Measurements from ENCODE around the gene TIRAP.
"Not testable (repeated sequence)": the region's sequence is repeated elsewhere in the genome, so short reads cannot be mapped to it uniquely, and the experiment has no call there.

TIRAP gene

GRCh38 chr11:126288237-126288636 is 5.3 kb downstream of the TIRAP start:
- no peak for DNase-seq

GRCh38 chr11:126290887-126291286 is 8.0 kb downstream of the TIRAP start:
- DNase-seq = no peak

GRCh38 chr11:126293726-126294125 is 10.8 kb downstream of the TIRAP start:
- no peak for DNase-seq

- DNase-seq = no peak
These were observed 14.1 kb downstream of the TIRAP start for GRCh38 chr11:126297004-126297403.

GRCh38 chr11:126303623-126304456 is 20.9 kb downstream of the TIRAP start, which contains the start of gene DCPS:
Gene DCPS (plus strand): TSS chr11:126304060. CDS start chr11:126304081, 21 bp downstream.
- peak; percentile 75 for DNase-seq

DNA sequence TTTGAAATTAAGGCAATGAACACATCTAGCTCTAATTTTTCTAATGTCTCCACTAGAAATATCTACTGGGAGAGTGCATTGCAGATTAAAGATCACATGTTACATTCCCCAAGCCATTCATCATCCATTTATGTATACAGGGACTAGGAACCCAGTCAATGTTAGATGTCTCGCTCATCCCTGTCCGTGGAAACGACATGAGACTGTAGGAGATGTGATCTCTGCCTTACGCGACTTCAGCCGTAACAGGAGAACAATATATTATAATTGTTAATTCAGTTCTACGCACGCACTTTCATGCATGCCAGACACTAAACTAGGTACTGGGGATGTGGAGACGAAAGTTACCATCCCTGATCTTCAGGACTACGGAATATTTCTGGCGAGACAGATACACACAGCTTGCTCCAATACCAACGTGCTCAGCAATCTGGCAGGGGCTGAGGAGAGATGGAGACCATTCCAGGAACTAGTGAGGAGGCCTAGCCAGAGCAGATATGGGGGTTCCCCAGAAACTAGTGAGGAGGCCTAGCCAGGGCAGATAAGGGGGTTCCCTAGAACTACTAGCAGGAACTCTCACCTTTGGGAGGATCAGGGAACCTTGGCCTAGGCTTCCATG is 21.7 kb downstream of the TIRAP start:
- DNase-seq = no peak

DNA sequence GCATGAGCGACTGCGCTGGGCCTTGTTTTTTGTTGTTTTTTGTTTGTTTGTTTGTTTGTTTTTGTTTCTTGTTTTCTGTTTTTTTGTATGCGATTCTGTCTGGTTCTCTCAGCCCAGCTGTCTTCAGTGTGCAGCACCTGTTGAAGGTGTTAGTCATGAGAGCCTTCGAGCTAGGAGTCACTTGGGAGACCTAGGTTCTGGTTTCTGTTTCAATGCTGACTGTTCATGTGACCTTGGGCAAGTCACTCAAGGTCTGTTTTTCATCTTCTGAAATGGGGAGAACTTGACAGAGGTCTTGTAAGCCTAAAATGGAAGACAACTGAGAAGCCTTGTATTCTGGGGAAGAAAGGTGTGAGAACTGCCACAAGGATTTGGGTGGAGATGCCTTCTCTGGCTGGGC is 22.8 kb downstream of the TIRAP start:
- DNase-seq = no peak

- no peak for DNase-seq
These were observed 24.8 kb downstream of the TIRAP start for GRCh38 chr11:126307706-126308105.

GRCh38 chr11:126308271-126308671 is 25.4 kb downstream of the TIRAP start:
- DNase-seq = no peak

DNA sequence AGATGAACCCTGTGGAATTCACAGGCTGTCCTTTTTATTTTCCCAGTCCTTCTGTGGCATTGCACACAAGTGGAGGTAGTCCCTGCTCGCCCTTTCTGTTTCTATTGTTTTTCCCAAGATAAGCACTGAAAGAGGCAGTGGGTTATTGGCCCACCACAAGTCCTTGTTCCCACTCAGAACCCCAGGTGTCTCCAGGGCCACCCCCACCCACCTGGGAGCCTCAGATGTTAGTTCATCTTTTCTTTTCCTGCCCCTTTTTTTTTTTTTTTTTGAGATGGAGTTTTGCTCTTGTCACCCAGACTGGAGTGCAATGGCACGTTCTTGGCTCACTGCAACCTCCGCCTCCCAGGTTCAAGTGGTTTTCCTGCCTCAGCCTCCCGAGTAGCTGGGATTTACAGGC is 25.9 kb downstream of the TIRAP start:
- DNase-seq = not testable (repeated sequence)

- peak; percentile 49 for DNase-seq
These were observed 27.5 kb downstream of the TIRAP start for GRCh38 chr11:126310200-126310991.

GRCh38 chr11:126310992-126311310 is 28.1 kb downstream of the TIRAP start:
- no peak for DNase-seq

DNA sequence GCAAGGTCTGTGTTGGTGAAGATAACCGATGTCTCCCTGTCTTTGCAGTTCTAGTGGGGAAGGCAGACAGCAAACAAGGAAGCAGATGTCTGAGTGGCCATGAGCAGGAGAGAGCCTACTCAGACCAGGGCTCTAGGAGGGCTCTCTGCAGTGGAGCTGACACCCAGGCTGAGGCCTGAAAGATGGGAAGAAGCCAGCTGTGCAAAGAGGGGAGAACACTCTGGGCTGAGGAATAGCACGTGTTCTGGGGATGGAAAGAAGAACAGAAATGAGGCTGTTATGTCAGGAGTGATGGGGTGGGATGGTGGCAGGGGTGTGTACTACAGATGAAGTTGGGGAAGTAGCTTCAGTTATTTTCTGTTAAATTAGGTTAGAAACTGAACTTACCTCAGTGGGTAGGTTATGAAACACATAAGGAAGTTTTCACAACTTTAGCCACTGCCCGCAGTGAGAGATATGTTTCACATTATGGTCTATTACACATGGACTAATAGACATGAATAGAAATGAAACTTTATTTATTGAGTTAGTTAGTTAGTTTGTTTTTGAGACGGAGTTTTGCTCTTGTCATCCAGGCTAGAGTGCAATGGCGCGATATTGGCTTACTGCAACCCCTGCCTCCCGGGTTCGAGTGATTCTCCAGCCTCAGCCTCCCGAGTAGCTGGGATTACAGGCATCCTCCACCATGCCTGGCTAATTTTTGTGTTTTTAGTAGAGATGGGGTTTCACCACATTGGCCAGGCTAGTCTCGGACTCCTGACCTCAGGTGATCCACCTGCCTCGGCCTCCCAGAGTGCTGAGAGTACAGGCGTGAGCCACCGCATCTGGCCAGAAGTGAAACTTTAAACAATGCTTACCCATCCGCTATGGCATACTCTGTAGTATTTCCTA is 28.8 kb downstream of the TIRAP start:
- no peak for DNase-seq

- no peak for DNase-seq
These were observed 30.1 kb downstream of the TIRAP start for GRCh38 chr11:126312961-126313360.

DNA sequence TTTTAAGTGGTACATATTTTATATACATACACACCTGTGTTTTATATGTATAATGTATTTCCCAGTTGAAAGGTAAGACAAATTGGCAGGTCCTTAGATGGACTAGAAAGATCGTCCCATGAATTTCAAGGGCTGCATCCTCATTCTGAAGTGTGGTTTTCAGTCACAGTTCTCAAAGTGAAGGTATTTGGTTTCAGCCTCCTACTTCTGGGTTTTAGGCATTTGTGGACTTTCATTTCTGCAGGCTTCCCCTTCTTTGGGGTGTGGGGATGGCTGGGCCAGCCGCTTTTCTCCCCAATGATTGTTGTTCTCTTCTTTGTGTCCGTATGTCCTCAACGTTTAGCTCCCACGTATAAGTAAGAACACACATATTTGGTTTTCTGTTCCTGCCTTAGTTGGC is 30.9 kb downstream of the TIRAP start:
- no peak for DNase-seq

- no peak for DNase-seq
These were observed 34.5 kb downstream of the TIRAP start for GRCh38 chr11:126317432-126317755.

GRCh38 chr11:126317756-126318573 is 35.1 kb downstream of the TIRAP start:
- DNase-seq = no peak

DNA sequence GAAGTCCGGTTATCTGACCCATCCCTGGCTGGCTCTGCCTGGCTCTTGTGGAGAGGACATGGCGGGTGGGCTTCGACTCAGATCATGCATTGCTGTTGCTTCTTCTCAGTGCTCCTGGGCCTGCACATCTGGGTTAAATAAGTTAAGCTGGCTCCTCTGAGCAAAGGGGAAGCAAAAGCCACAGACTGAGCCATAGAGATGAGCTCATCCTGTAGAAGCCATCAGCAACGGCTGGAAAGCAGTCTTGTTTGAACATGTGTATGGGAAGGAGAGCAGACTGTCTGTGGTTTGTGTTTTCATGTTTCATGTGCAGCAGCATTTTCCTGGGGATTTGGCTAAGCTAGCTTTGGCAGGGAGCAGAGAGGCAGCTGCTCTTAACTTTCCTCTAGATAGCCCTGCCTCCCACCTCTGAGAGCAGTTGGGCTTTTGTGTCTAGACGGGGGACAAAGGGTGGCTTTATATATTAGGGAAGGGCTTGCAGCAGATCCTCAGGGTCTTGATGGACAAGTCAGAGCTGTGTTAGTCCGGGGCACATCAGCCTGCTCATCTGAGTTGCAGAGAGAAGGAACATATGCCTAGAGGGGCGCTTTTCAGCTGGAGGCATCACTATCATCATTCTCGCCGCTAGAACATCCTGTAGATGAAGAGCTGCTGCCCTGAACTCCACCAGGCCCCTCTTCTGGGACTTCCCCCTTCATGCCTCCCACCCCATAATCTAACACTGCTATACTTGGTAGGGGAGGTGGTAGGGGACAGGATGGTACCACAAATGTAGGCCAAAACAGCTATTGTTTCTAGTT is 35.9 kb downstream of the TIRAP start:
- no peak for DNase-seq

GRCh38 chr11:126319374-126319740 is 36.5 kb downstream of the TIRAP start:
- DNase-seq = no peak

DNA sequence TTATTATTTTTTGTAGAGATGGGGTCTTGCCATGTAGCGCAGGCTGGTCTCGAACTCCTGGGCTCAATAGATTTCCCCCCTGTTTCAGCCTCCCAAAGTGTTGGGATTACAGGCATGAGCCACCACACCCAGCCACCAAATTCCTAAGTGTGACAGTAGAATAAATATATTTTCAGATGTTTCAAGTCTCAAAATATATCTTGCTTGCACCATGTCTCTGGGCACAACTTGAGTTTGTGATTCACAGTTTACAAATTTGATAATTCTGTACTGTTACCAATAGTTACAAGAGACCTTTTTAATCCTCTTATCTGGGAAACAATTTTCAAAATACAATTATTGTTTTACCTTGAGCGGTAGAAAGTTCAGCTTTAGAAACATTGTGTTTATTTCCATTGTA is 40.1 kb downstream of the TIRAP start:
- no peak for DNase-seq

Measured in NCI-H1436 (cell line).